HepG2 (cell line): ENCODE measurements around the gene LRRC42. TPM values are rescaled to one million over a fixed set of nuclear protein-coding genes. Genes with fewer than 3 reads are reported as not detected.

ENCODE experiments used
- ATAC-seq: fragments of 200-7000 bp; cut with Tn5 transposase; 3 replicates; pipeline ENCODE4 v1.9.1; 2020; ENCODE audit warnings: mild to moderate bottlenecking, moderate library complexity
- BruUV-seq: library from RNA; stranded (reverse); fragments of 400-500 nt; replicated peaks from 2 replicates; lab custom pipeline; 2021; lab: Mats Ljungman, UMichigan
- CTCF ChIA-PET: fragments of 300-600 bp; formaldehyde crosslinking; extraction: SDS; loops from one replicate; lab custom pipeline; 2021; ENCODE audit warnings: low total read pairs, inconsistent platforms, low intra/inter-chr PET ratio; lab: Yijun Ruan, JAX
- POLR2A ChIA-PET: fragments of 350-600 bp; sonication (Branson Sonifier 250); formaldehyde crosslinking; loops from one replicate; lab custom pipeline; 2020; ENCODE audit warnings: antibody characterized with exemption, inconsistent platforms; lab: Yijun Ruan, JAX
- DNase-seq: peaks from one replicate; pipeline ENCODE4 v3.0.0-alpha.2; 2015; ENCODE audit warnings: low spot score
- FAIRE-seq: peaks from 3 replicates; lab custom pipeline; 2011; peaks lifted over from hg19 to GRCh38; lab: Jason Lieb, UNC
- H2AFZ ChIP-seq: one replicate; pipeline ENCODE4 v1.6.1; 2011; ENCODE audit warnings: low read length, inconsistent platforms
- H3K27ac ChIP-seq: fragments of 300-600 bp; 3 replicates; pipeline ENCODE4 v1.8.0; 2011; ENCODE audit warnings: mixed run types, mild to moderate bottlenecking, mixed read lengths, low read length, inconsistent platforms; ENCODE audit not compliant: insufficient read depth; ENCODE audit errors: extremely low read length
- H3K27me3 ChIP-seq, 2 experiments: fragments of 200-600 bp in 1 of 2; 2 replicates in 1 of 2; 3 replicates in 1 of 2; pipeline versions ENCODE4 v1.6.0 to v1.8.0; 2011; ENCODE audit warnings: low read length in 2 of 2, mild to moderate bottlenecking in 2 of 2, moderate library complexity in 2 of 2, inconsistent platforms in 1 of 2; ENCODE audit not compliant: insufficient read depth in 2 of 2, control insufficient read depth in 1 of 2
- H3K36me3 ChIP-seq, 2 experiments: fragments of 200-600 bp in 1 of 2; replicated peaks in 1 of 2; 2 replicates in 1 of 2; 3 replicates in 1 of 2; pipeline versions ENCODE4 v1.5.1 to v1.8.0; 2011; ENCODE audit warnings: low read length in 2 of 2, inconsistent platforms in 1 of 2; ENCODE audit not compliant: insufficient read depth in 2 of 2, control insufficient read depth in 1 of 2
- H3K4me1 ChIP-seq: 2 replicates; pipeline ENCODE4 v1.5.1; 2012; ENCODE audit warnings: low read length, inconsistent platforms; ENCODE audit not compliant: insufficient read depth
- H3K4me2 ChIP-seq: 2 replicates; pipeline ENCODE4 v1.6.0; 2011; ENCODE audit warnings: low read depth, low read length, inconsistent platforms
- H3K4me3 ChIP-seq, 3 experiments: fragments of 200-600 bp in 1 of 3; sonication (generic), shearing (Covaris generic) in 1 of 3; replicated peaks in 1 of 3; 2 replicates each; pipeline ENCODE4 v1.5.1; 2011 to 2016; ENCODE audit warnings: low read length in 3 of 3, inconsistent platforms in 2 of 3, low read depth in 2 of 3, mild to moderate bottlenecking in 2 of 3, control low read depth in 1 of 3, mixed read lengths in 1 of 3; ENCODE audit not compliant: insufficient read depth in 1 of 3
- H3K79me2 ChIP-seq: one replicate; pipeline ENCODE4 v1.6.1; 2011; ENCODE audit warnings: low read length, inconsistent platforms; ENCODE audit not compliant: insufficient read depth
- H3K9ac ChIP-seq: 2 replicates; pipeline ENCODE4 v1.6.0; 2011; ENCODE audit warnings: mild to moderate bottlenecking, low read depth, low read length, inconsistent platforms; ENCODE audit not compliant: insufficient read depth
- H3K9me3 ChIP-seq: 2 replicates; pipeline ENCODE4 v1.5.1; 2012; ENCODE audit warnings: mild to moderate bottlenecking, low read length
- H4K20me1 ChIP-seq: 2 replicates; pipeline ENCODE4 v1.6.0; 2011; ENCODE audit warnings: inconsistent platforms, mild to moderate bottlenecking, low read length, moderate library complexity; ENCODE audit not compliant: insufficient read depth
- ARID5B ChIP-seq: IDR thresholded peaks from 2 replicates; pipeline ENCODE4 v1.4.0; 2020; ENCODE audit warnings: mild to moderate bottlenecking, missing genetic modification reagents
- ATF3 ChIP-seq: sonication (generic); formaldehyde crosslinking; IDR thresholded peaks from 2 replicates; pipeline ENCODE4 v1.4.0; 2020; ENCODE audit warnings: missing genetic modification reagents
- ELF1 ChIP-seq: sonication (generic); formaldehyde crosslinking; IDR thresholded peaks from 2 replicates; pipeline ENCODE4 v1.4.0; 2020; ENCODE audit warnings: missing genetic modification reagents
- ELF3 ChIP-seq: IDR thresholded peaks from 2 replicates; pipeline ENCODE4 v1.6.1; 2016; ENCODE audit warnings: missing genetic modification reagents, missing compliant biosample characterization
- ETV5 ChIP-seq: IDR thresholded peaks from 2 replicates; pipeline ENCODE4 v1.6.1; 2018; ENCODE audit warnings: missing biosample characterization, missing genetic modification reagents, inconsistent platforms, borderline replicate concordance
- KAT8 ChIP-seq: IDR thresholded peaks from 2 replicates; pipeline ENCODE4 v1.6.1; 2016; ENCODE audit warnings: missing genetic modification reagents, missing compliant biosample characterization
- SAP130 ChIP-seq: IDR thresholded peaks from 2 replicates; pipeline ENCODE4 v1.6.1; 2016; ENCODE audit warnings: low read depth
- SIX1 ChIP-seq: sonication (generic); formaldehyde crosslinking; IDR thresholded peaks from 2 replicates; pipeline ENCODE4 v1.4.0; 2020; ENCODE audit warnings: missing genetic modification reagents, borderline replicate concordance
- TEAD3 ChIP-seq: optimal IDR thresholded peaks from 2 replicates; pipeline ENCODE3; 2016; ENCODE audit warnings: borderline replicate concordance
- THRA ChIP-seq: sonication (generic); formaldehyde crosslinking; IDR thresholded peaks from 2 replicates; pipeline ENCODE4 v1.4.0; 2020; ENCODE audit warnings: missing genetic modification reagents, borderline replicate concordance
- ZNF3 ChIP-seq: IDR thresholded peaks from 2 replicates; pipeline ENCODE4 v1.7.0; 2017; ENCODE audit warnings: inconsistent platforms
- WGBS: methylation state at CpG from one replicate; pipeline ENCODE4 v1.1.6; 2017; ENCODE audit warnings: low lambda C conversion rate; 5-methylcytosine and 5-hydroxymethylcytosine counted together
- in situ Hi-C: cut with HindIII; loops from 2 replicates; pipeline ENCODE4 v1.10.0; 2017; ENCODE audit warnings: low pct_unique_long_range_greater_than_20kb; ENCODE audit not compliant: extremely low pct_ligation_motif_present
- intact Hi-C: fragments of 100-400 bp; cut with micrococcal nuclease; formaldehyde crosslinking; loops from one replicate; pipeline ENCODE4 v1.10.0; 2022; ENCODE audit not compliant: unreplicated experiment
- polyA plus RNA-seq, 8 experiments: library from polyadenylated mRNA; depleted of rRNA in 3 of 8; stranded (reverse) in 7 of 8; unstranded in 1 of 8; fragments of >200 nt; fragmentation: Illumina TruSeq in 4 of 8; extraction: Trizol in 4 of 8; gene quantifications; 2 replicates each; pipeline versions ENCODE4 v1.2.1 to v1.2.3, GENCODE V29; 2011 to 2016; ENCODE audit warnings: low read depth in 4 of 8, missing spikeins in 1 of 8, mixed read lengths in 1 of 8; ENCODE audit not compliant: insufficient read depth in 1 of 8
- total RNA-seq, 5 experiments: library from RNA; depleted of rRNA; stranded (reverse); fragments of >200 nt; fragmentation: Illumina TruSeq; extraction: Trizol; gene quantifications; 2 replicates each; pipeline ENCODE4 v1.2.3, GENCODE V29; 2016; ENCODE audit warnings: low read depth in 1 of 5

Gene LRRC42
- total and polyA plus RNA-seq, 2 of the 13 experiments (the other 11 are each of a cell fraction or from before 2014, with no cell fraction given) = 30.6 to 43.6 TPM

- no peak for TF ChIP-seq ZNF3 (CRISPR knock-in tag)
Measured at GRCh38 chr1:53956308-53957168, 10.4 kb downstream of the LRRC42 start (continued).

- Histone ChIP-seq H3K4me3 (no peak overlapping the region), H3K9ac (no peak overlapping the region), H3K4me1 (peaks cover 19% of the 10 kb centered on the region), H3K27me3 (no peaks in the 10 kb centered on the region), H3K36me3 (peaks cover 9 to 74% of the 10 kb centered on the region in 2 experiments), H3K79me2 (peaks cover 4% of the 10 kb centered on the region), H3K27ac (peak overlapping the region; percentile 26), H3K4me2 (no peak overlapping the region)
- DNase-seq (peak; percentile 80), FAIRE-seq (peak; percentile 21)
- 70% methylated on average over 3 of the region's 3 CpGs for WGBS
- 0 out of 2 replicates have a peak, but pooled peaks have one; percentile 8 for TF ChIP-seq ARID5B (CRISPR knock-in tag)
- TF ChIP-seq ELF3 (CRISPR knock-in tag) = 0 out of 2 replicates have a peak, but pooled peaks have one; percentile 18
- TF ChIP-seq SIX1 (CRISPR knock-in tag) = no peak
- TF ChIP-seq ELF1 = no peak
- peak; percentile 35; the same call in 1 of the 2 replicates for TF ChIP-seq SAP130 (CRISPR knock-in tag)
- 0 out of 2 replicates have a peak, but pooled peaks have one; percentile 37 for TF ChIP-seq KAT8 (CRISPR knock-in tag)
- peak; percentile 82 for TF ChIP-seq TEAD3 (CRISPR knock-in tag)
- 0 out of 2 replicates have a peak, but pooled peaks have one; percentile 18 for TF ChIP-seq THRA (CRISPR knock-in tag)
- 0 out of 2 replicates have a peak, but pooled peaks have one; percentile 64 for TF ChIP-seq ATF3 (CRISPR knock-in tag)
- TF ChIP-seq ETV5 = peak; percentile 53; the same call in 1 of the 2 replicates
- TF ChIP-seq, all 625 proteins: peak for 8
- no peaks in the 10 kb centered on the region for H3K9me3 ChIP-seq
- intact Hi-C loops (no loop called here), in situ Hi-C loops (no loop called here)
- ChIA-PET POLR2A (interaction anchor here (1.5 kb wide), 1 partner anchor 11 kb away, joined by 7 read pairs; the partner anchor contains the start of genes IFT25 and LRRC42), CTCF (interaction anchor here (1.2 kb wide), 1 partner anchor 79 kb away, joined by 3 read pairs; no protein-coding TSS in a partner anchor)
- H4K20me1 ChIP-seq = no peaks in the 10 kb centered on the region
- no peak overlapping the region for H2AFZ ChIP-seq
- BruUV-seq = no TSS peak
- peak; percentile 75 for ATAC-seq
Measured at GRCh38 chr1:53957194-53957818, 11.2 kb downstream of the LRRC42 start.
